Measurements from ENCODE around the gene EPB41.
A peak's percentile ranks its signal among the peaks of the same experiment; 100 is the strongest.
"Not testable (repeated sequence)": the region's sequence is repeated elsewhere in the genome, so short reads cannot be mapped to it uniquely, and the experiment has no call there.

The EPB41 gene

GRCh38 chr1:29114654-29115053 lies 200.3 kb downstream of the EPB41 start:
- peak; percentile 42 for DNase-seq

- no peak for DNase-seq
Observed at GRCh38 chr1:29117381-29117780, 203.0 kb downstream of the EPB41 start.

- no peak for DNase-seq
Observed at GRCh38 chr1:29119121-29119929, 205.0 kb downstream of the EPB41 start.

GRCh38 chr1:29120367-29120766 lies 206.0 kb downstream of the EPB41 start:
- no peak for DNase-seq

GRCh38 chr1:29120947-29121485 lies 206.6 kb downstream of the EPB41 start:
- DNase-seq, result peak; percentile 44

- peak; percentile 29 for DNase-seq
Observed at GRCh38 chr1:29121516-29121935, 207.2 kb downstream of the EPB41 start.

GRCh38 chr1:29121936-29122681 lies 207.7 kb downstream of the EPB41 start:
- DNase-seq, result peak; percentile 52

- no peak for DNase-seq
Observed at GRCh38 chr1:29122682-29123052, 208.3 kb downstream of the EPB41 start.

GRCh38 chr1:29123053-29123886 lies 208.9 kb downstream of the EPB41 start:
- peak; percentile 30 for DNase-seq

- DNase-seq, result no peak
Observed at GRCh38 chr1:29123887-29124365, 209.6 kb downstream of the EPB41 start, which contains the start of gene TMEM200B. TSS of gene TMEM200B (minus strand) at chr1:29123903. CDS start at chr1:29121828, 2,075 bp downstream.

- peak; percentile 63 for DNase-seq
Observed at GRCh38 chr1:29124366-29125236, 210.2 kb downstream of the EPB41 start.

GRCh38 chr1:29125237-29125641 lies 210.9 kb downstream of the EPB41 start:
- no peak for DNase-seq

- DNase-seq, result no peak
Observed at GRCh38 chr1:29125788-29126187, 211.4 kb downstream of the EPB41 start.

- no peak for DNase-seq
Observed at GRCh38 chr1:29126198-29126597, 211.8 kb downstream of the EPB41 start.

- no peak for DNase-seq
Observed at GRCh38 chr1:29128739-29129138, 214.4 kb downstream of the EPB41 start.

GRCh38 chr1:29129916-29130315 lies 215.5 kb downstream of the EPB41 start:
- DNase-seq, result no peak

- DNase-seq, result not testable (repeated sequence)
Observed at GRCh38 chr1:29131056-29131455, 216.7 kb downstream of the EPB41 start.

GRCh38 chr1:29133861-29134694 lies 219.7 kb downstream of the EPB41 start:
- no peak for DNase-seq

GRCh38 chr1:29134695-29135028 lies 220.3 kb downstream of the EPB41 start:
- no peak for DNase-seq

GRCh38 chr1:29136391-29136915 lies 222.1 kb downstream of the EPB41 start:
- peak; percentile 19 for DNase-seq

- DNase-seq, result no peak
Observed at GRCh38 chr1:29142714-29143113, 228.3 kb downstream of the EPB41 start.
